HepG2 (cell line): Measurements from ENCODE around the gene FBXL20. TPM values are rescaled to one million over a fixed set of nuclear protein-coding genes. Genes with fewer than 3 reads are reported as not detected.

Source experiments
- ATAC-seq: fragments of 200-7000 bp; cut with Tn5 transposase; 3 replicates; pipeline ENCODE4 v1.9.1; 2020; ENCODE audit warnings: mild to moderate bottlenecking, moderate library complexity
- BruUV-seq: library from RNA; stranded (reverse); fragments of 400-500 nt; replicated peaks from 2 replicates; lab custom pipeline; 2021; lab: Mats Ljungman, UMichigan
- CTCF ChIA-PET: fragments of 300-600 bp; formaldehyde crosslinking; extraction: SDS; loops from one replicate; lab custom pipeline; 2021; ENCODE audit warnings: low total read pairs, inconsistent platforms, low intra/inter-chr PET ratio; lab: Yijun Ruan, JAX
- POLR2A ChIA-PET: fragments of 350-600 bp; sonication (Branson Sonifier 250); formaldehyde crosslinking; loops from one replicate; lab custom pipeline; 2020; ENCODE audit warnings: antibody characterized with exemption, inconsistent platforms; lab: Yijun Ruan, JAX
- DNase-seq: peaks from one replicate; pipeline ENCODE4 v3.0.0-alpha.2; 2015; ENCODE audit warnings: low spot score
- FAIRE-seq: peaks from 3 replicates; lab custom pipeline; 2011; peaks lifted over from hg19 to GRCh38; lab: Jason Lieb, UNC
- H2AFZ ChIP-seq: one replicate; pipeline ENCODE4 v1.6.1; 2011; ENCODE audit warnings: low read length, inconsistent platforms
- H3K27ac ChIP-seq: fragments of 300-600 bp; 3 replicates; pipeline ENCODE4 v1.8.0; 2011; ENCODE audit warnings: mixed run types, mild to moderate bottlenecking, mixed read lengths, low read length, inconsistent platforms; ENCODE audit not compliant: insufficient read depth; ENCODE audit errors: extremely low read length
- H3K27me3 ChIP-seq, 2 experiments: fragments of 200-600 bp in 1 of 2; 2 replicates in 1 of 2; 3 replicates in 1 of 2; pipeline versions ENCODE4 v1.6.0 to v1.8.0; 2011; ENCODE audit warnings: low read length in 2 of 2, mild to moderate bottlenecking in 2 of 2, moderate library complexity in 2 of 2, inconsistent platforms in 1 of 2; ENCODE audit not compliant: insufficient read depth in 2 of 2, control insufficient read depth in 1 of 2
- H3K36me3 ChIP-seq, 2 experiments: fragments of 200-600 bp in 1 of 2; replicated peaks in 1 of 2; 2 replicates in 1 of 2; 3 replicates in 1 of 2; pipeline versions ENCODE4 v1.5.1 to v1.8.0; 2011; ENCODE audit warnings: low read length in 2 of 2, inconsistent platforms in 1 of 2; ENCODE audit not compliant: insufficient read depth in 2 of 2, control insufficient read depth in 1 of 2
- H3K4me1 ChIP-seq: 2 replicates; pipeline ENCODE4 v1.5.1; 2012; ENCODE audit warnings: low read length, inconsistent platforms; ENCODE audit not compliant: insufficient read depth
- H3K4me2 ChIP-seq: 2 replicates; pipeline ENCODE4 v1.6.0; 2011; ENCODE audit warnings: low read depth, low read length, inconsistent platforms
- H3K4me3 ChIP-seq, 3 experiments: fragments of 200-600 bp in 1 of 3; sonication (generic), shearing (Covaris generic) in 1 of 3; replicated peaks in 1 of 3; 2 replicates each; pipeline ENCODE4 v1.5.1; 2011 to 2016; ENCODE audit warnings: low read length in 3 of 3, inconsistent platforms in 2 of 3, low read depth in 2 of 3, mild to moderate bottlenecking in 2 of 3, control low read depth in 1 of 3, mixed read lengths in 1 of 3; ENCODE audit not compliant: insufficient read depth in 1 of 3
- H3K79me2 ChIP-seq: one replicate; pipeline ENCODE4 v1.6.1; 2011; ENCODE audit warnings: low read length, inconsistent platforms; ENCODE audit not compliant: insufficient read depth
- H3K9ac ChIP-seq: 2 replicates; pipeline ENCODE4 v1.6.0; 2011; ENCODE audit warnings: mild to moderate bottlenecking, low read depth, low read length, inconsistent platforms; ENCODE audit not compliant: insufficient read depth
- H3K9me3 ChIP-seq: 2 replicates; pipeline ENCODE4 v1.5.1; 2012; ENCODE audit warnings: mild to moderate bottlenecking, low read length
- H4K20me1 ChIP-seq: 2 replicates; pipeline ENCODE4 v1.6.0; 2011; ENCODE audit warnings: inconsistent platforms, mild to moderate bottlenecking, low read length, moderate library complexity; ENCODE audit not compliant: insufficient read depth
- ATF2 ChIP-seq: sonication (generic); formaldehyde crosslinking; IDR thresholded peaks from 2 replicates; pipeline ENCODE4 v1.4.0; 2020; ENCODE audit warnings: missing genetic modification reagents
- CENPT ChIP-seq: sonication (generic); formaldehyde crosslinking; IDR thresholded peaks from 2 replicates; pipeline ENCODE4 v1.8.0; 2022; ENCODE audit warnings: low read depth, mild to moderate bottlenecking, moderate library complexity, missing genetic modification reagents
- HNRNPK ChIP-seq: fragments of 200-400 bp; formaldehyde crosslinking; IDR thresholded peaks from 2 replicates; pipeline ENCODE4 v1.6.1; 2018; ENCODE audit warnings: low read length, low read depth, moderate library complexity, mild to moderate bottlenecking; ENCODE audit not compliant: poor library complexity, severe bottlenecking
- PRMT3 ChIP-seq: sonication (generic); formaldehyde crosslinking; IDR thresholded peaks from 2 replicates; pipeline ENCODE4 v1.8.1; 2022; ENCODE audit warnings: low read depth, mild to moderate bottlenecking, moderate library complexity, missing genetic modification reagents, borderline replicate concordance
- RERE ChIP-seq: IDR thresholded peaks from 2 replicates; pipeline ENCODE4 v1.6.1; 2016; ENCODE audit warnings: low read depth, missing genetic modification reagents, missing compliant biosample characterization
- ZNF224 ChIP-seq: sonication (generic); formaldehyde crosslinking; IDR thresholded peaks from 2 replicates; pipeline ENCODE4 v1.5.0; 2020; ENCODE audit warnings: mild to moderate bottlenecking, missing genetic modification reagents
- ZNF30 ChIP-seq: sonication (generic); formaldehyde crosslinking; IDR thresholded peaks from 2 replicates; pipeline ENCODE4 v1.5.0; 2020; ENCODE audit warnings: mild to moderate bottlenecking, missing genetic modification reagents
- ZNF331 ChIP-seq: sonication (generic); formaldehyde crosslinking; IDR thresholded peaks from 2 replicates; pipeline ENCODE4 v1.4.0; 2020; ENCODE audit warnings: missing genetic modification reagents
- ZNF768 ChIP-seq: sonication (generic); formaldehyde crosslinking; IDR thresholded peaks from 2 replicates; pipeline ENCODE4 v1.4.0; 2020; ENCODE audit warnings: missing genetic modification reagents
- WGBS: methylation state at CpG from one replicate; pipeline ENCODE4 v1.1.6; 2017; ENCODE audit warnings: low lambda C conversion rate; 5-methylcytosine and 5-hydroxymethylcytosine counted together
- in situ Hi-C: cut with HindIII; loops from 2 replicates; pipeline ENCODE4 v1.10.0; 2017; ENCODE audit warnings: low pct_unique_long_range_greater_than_20kb; ENCODE audit not compliant: extremely low pct_ligation_motif_present
- intact Hi-C: fragments of 100-400 bp; cut with micrococcal nuclease; formaldehyde crosslinking; loops from one replicate; pipeline ENCODE4 v1.10.0; 2022; ENCODE audit not compliant: unreplicated experiment
- polyA plus RNA-seq, 8 experiments: library from polyadenylated mRNA; depleted of rRNA in 3 of 8; stranded (reverse) in 7 of 8; unstranded in 1 of 8; fragments of >200 nt; fragmentation: Illumina TruSeq in 4 of 8; extraction: Trizol in 4 of 8; gene quantifications; 2 replicates each; pipeline versions ENCODE4 v1.2.1 to v1.2.3, GENCODE V29; 2011 to 2016; ENCODE audit warnings: low read depth in 4 of 8, missing spikeins in 1 of 8, mixed read lengths in 1 of 8; ENCODE audit not compliant: insufficient read depth in 1 of 8
- total RNA-seq, 5 experiments: library from RNA; depleted of rRNA; stranded (reverse); fragments of >200 nt; fragmentation: Illumina TruSeq; extraction: Trizol; gene quantifications; 2 replicates each; pipeline ENCODE4 v1.2.3, GENCODE V29; 2016; ENCODE audit warnings: low read depth in 1 of 5

Gene FBXL20
- total and polyA plus RNA-seq, 2 of the 13 experiments (the other 11 are each of a cell fraction or from before 2014, with no cell fraction given) = 10.2 to 10.3 TPM

- POLR2A ChIA-PET = interaction anchor here (3.0 kb wide), 1 partner anchor 10 kb away, joined by 22 read pairs; the partner anchor contains the start of gene RPL19
- H3K9ac ChIP-seq = no peak overlapping the region
- no peak for FAIRE-seq
- TF ChIP-seq PRMT3 (CRISPR knock-in tag) = no peak
- no peak for TF ChIP-seq ZNF30 (CRISPR knock-in tag)
- TF ChIP-seq HNRNPK = peak; percentile 17
- TF ChIP-seq, all 625 proteins: peak for 1
- no TSS peak for BruUV-seq
- Histone ChIP-seq H4K20me1 (no peaks in the 10 kb centered on the region; the same call in 1 of the 2 replicates), H3K4me1 (no peaks in the 10 kb centered on the region), H3K79me2 (no peaks in the 10 kb centered on the region), H3K9me3 (no peaks in the 10 kb centered on the region), H3K4me3 (no peak overlapping the region), H3K27me3 (peaks cover 13 to 58% of the 10 kb centered on the region in 2 experiments; a peak in 4 of 5 replicates), H3K36me3 (peaks cover 4 to 7% of the 10 kb centered on the region in 2 experiments; a peak in 4 of 5 replicates), H2AFZ (no peak overlapping the region), H3K27ac (no peak overlapping the region), H3K4me2 (no peak overlapping the region)
- in situ Hi-C loops (no loop called here), intact Hi-C loops (no loop called here)
- CTCF ChIA-PET = interaction anchor here (4.3 kb wide), 1 partner anchor 35 kb away, joined by 35 read pairs; no protein-coding TSS in a partner anchor
- 25% methylated on average over 13 of the region's 39 CpGs for WGBS
- ATAC-seq (no peak), DNase-seq (no peak)
Measured at GRCh38 chr17:39209317-39210092, 191.9 kb downstream of the FBXL20 start.

- Histone ChIP-seq H3K9me3 (no peaks in the 10 kb centered on the region), H3K27ac (no peak overlapping the region), H3K4me2 (no peak overlapping the region)
- WGBS = 21% methylated on average over 7 of the region's 8 CpGs
- BruUV-seq = no TSS peak
- CTCF ChIA-PET = interaction anchor here (0.9 to 4.3 kb wide), 2 partner anchors 33 to 36 kb away, joined by 3 to 35 read pairs; no protein-coding TSS in a partner anchor
- no peak for ATAC-seq
- TF ChIP-seq ZNF331 (CRISPR knock-in tag) (peak; percentile 91), ATF2 (CRISPR knock-in tag) (no peak), ZNF224 (CRISPR knock-in tag) (no peak), RERE (CRISPR knock-in tag) (no peak), ZNF768 (CRISPR knock-in tag) (peak; percentile 69; the same call in 1 of the 2 replicates), CENPT (CRISPR knock-in tag) (no peak)
- TF ChIP-seq, all 625 proteins: peak for 2
- Histone ChIP-seq H3K27me3 (peaks cover 13 to 53% of the 10 kb centered on the region in 2 experiments; a peak in 4 of 5 replicates), H3K4me3 (no peak overlapping the region), H3K79me2 (no peaks in the 10 kb centered on the region), H4K20me1 (peaks cover 3% of the 10 kb centered on the region), H2AFZ (no peak overlapping the region), H3K36me3 (peaks cover 8 to 13% of the 10 kb centered on the region in 2 experiments), H3K4me1 (no peaks in the 10 kb centered on the region), H3K9ac (no peak overlapping the region)
- intact Hi-C loops (no loop called here), in situ Hi-C loops (no loop called here)
- FAIRE-seq = no peak
- POLR2A ChIA-PET = interaction anchor here (3.0 kb wide), 1 partner anchor 9 kb away, joined by 22 read pairs; the partner anchor contains the start of gene RPL19
- no peak for DNase-seq
Measured at GRCh38 chr17:39208893-39209292, 192.5 kb downstream of the FBXL20 start.
